SH-SY5Y (cell line): ENCODE data around the gene CERS3.

Source experiments
- GATA2 ChIP-seq: IDR thresholded peaks from 2 replicates; pipeline ENCODE4 v1.6.1; 2011; ENCODE audit warnings: mild to moderate bottlenecking, low read depth, low read length
- GATA3 ChIP-seq: IDR thresholded peaks from 2 replicates; pipeline ENCODE4 v1.6.1; 2011; ENCODE audit warnings: low read depth, mild to moderate bottlenecking, low read length, moderate library complexity

- no peak for TF ChIP-seq GATA2
- no peak for TF ChIP-seq GATA3
These were observed 60.5 kb downstream of the CERS3 start for GRCh38 chr15:100468285-100468684.
